ENCODE results near the gene UBXN10. TPM values are rescaled to one million over a fixed set of nuclear protein-coding genes. Genes with fewer than 3 reads are reported as not detected.

Gene UBXN10, protein sequence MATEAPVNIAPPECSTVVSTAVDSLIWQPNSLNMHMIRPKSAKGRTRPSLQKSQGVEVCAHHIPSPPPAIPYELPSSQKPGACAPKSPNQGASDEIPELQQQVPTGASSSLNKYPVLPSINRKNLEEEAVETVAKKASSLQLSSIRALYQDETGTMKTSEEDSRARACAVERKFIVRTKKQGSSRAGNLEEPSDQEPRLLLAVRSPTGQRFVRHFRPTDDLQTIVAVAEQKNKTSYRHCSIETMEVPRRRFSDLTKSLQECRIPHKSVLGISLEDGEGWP
- polyA plus RNA-seq (ENCODE audit: insufficient read length in 3 of 3), result 1 to 10 TPM; 5.6 to 6.9 (median 6.1) TPM

DNA sequence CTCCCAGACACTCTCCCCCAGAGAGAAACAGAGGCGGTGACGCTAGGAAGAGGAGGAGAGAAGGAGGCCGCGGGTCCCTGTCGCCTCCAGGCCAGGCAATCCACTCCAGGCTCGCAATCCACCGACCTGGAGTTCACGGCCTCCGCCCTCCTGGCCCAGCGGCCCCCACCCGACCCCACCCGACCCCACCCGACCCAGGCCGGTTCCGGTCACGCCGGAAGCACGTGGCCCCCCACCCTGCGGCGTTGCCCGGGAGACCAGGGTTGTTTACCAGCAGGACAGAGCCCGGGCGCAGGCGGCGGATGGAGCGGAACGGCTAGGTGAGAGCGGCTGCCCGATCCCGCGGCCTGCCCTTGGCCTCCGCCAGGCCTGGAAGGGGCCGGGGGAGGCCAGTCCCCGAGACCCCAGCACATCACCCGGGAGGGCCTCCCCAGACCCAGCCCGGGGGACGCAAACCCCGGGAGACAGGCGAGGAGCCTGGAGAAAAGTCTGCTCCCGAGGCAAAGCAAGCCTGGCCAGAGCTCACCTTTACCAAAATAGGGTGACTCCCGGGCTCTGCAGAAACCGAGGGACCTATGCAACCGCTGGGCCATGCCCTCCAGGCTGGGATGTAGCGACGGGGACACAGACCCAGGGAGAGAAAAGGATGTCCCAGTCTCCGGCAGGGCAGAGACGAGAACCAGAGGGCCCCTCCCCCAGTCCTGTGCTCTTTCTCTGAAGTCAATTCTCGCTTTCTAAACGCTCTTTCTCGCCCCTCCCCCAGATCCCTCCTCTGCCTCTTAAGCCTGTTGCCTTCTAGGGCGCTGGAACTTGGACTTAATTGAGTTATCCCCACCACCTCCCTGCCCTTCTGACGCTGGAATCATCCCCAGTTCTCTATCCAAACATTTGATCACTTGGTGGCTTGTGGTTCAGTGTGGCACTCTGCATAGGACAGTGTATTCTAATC, at the start of gene UBXN10, which contains the start of gene PLA2G2C:
Gene UBXN10, plus strand, starts transcription at position 263 of the 949 bp plus-strand sequence. CDS start 4,466 bp downstream, outside the sequence.
Gene PLA2G2C, minus strand, starts transcription at position 685 of the 949 bp plus-strand sequence. CDS start 9,155 bp downstream, outside the sequence.
- peak in 1 of 3 donors; percentile 46 for DNase-seq (ENCODE audit: low read depth in 3 of 3, low spot score in 2 of 3)

DNA sequence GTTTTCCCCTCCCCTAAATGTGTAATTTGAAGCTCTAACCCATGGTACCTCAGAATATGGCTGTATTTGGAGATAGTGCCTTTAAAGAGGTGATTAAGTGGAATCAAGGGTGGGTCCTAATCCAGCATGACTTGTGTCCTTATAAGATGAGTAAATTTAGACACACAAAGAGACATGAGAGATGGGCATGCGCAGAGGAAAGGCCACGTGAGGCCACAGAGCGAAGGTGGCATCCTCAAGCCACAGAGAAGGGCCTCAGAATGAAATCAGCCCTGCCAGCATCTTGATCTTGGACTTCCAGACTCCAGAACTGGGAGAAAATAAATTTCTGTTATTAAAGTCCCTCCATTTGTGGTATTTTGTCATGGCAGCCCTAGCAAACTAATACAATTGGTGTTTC, 49.6 kb upstream of the UBXN10 start:
- no peak for DNase-seq (ENCODE audit: low read depth in 3 of 3, low spot score in 2 of 3)

DNA sequence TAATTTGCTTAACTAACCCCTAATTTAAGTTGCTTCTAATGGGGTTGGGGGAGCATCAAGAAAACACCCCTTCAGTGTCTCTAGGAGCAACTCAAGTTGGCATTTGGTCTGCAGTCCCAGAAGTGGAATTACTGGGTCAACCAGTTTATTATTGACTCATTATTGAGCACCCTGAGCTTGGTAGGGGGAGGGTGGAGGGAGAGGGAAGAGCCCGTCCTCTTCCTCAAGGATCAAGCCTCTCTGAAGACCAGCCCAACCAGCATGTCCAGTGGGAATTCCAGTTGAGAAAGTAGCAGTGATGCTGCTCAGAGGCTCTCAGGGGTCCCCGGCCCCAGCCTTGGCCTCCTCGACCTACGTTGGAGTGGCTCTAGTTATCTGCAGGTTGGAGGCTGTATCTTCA, 48.8 kb upstream of the UBXN10 start:
- no peak for DNase-seq (ENCODE audit: low read depth in 3 of 3, low spot score in 2 of 3)

DNA sequence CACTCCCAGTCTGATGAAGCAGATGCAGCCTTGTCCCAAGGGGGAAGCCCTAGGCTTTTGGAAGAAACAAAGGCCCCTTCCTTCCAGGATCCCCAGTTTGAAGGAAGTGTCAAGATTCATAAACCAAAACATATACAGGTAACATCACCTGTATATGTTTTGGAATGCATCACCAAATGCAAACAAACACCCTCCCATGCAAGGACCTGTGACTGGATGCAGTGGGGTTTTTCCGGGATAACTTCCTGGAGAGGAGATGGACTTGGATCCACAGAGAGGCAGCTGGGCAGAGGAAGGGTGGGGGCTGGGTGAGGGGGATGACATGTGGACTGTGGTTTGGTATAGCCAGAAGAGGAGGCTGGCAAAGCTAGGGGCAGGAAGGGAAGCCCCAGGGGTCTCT, 48.3 kb upstream of the UBXN10 start:
- no peak for DNase-seq (ENCODE audit: low read depth in 3 of 3, low spot score in 2 of 3)

DNA sequence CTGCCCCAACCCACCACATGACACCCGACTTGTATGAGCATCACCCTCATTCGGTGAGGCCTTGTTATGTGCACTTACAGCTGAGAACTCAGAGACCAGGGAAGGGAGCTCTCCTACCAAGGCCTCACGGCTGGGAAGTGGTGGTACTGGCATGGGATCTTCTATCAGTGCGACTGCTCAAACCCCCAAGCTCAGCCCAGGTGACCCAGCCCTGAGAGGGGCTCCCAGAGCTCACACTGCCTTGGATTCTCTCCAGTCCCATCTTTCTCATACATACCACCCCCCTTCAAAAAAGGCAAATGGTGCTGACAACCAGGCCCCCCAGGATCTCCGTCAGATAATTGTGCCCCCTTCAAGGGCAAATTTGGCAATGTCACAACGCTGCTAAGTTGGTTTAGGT, 47.5 kb upstream of the UBXN10 start:
- no peak for DNase-seq (ENCODE audit: low read depth in 3 of 3, low spot score in 2 of 3)

DNA sequence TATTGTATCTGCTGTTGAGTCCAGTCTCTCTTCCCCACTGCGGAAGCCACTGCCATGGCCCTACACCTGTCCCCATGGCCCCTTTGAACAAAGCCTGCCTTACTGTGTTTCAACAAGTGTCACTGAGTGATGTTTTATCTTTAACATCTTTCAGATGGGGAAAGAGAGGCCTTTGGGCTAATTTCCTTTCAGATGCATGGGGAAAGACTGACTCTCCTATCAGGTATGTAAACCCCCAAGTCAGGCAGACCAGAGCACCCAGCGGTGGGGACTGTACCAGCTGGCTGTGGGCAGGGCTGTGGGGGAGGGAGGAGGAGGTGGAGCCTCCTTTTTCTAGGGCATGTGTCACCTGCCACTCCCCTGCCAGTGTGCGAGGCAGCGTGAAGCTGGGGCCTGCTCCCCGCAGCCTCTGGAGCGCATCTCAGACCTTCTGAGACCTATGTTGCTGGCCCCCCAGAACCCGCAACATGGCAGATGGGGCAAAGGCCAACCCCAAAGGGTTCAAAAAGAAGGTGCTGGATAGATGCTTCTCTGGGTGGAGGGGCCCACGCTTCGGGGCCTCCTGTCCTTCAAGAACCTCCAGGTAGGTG, 46.8 kb upstream of the UBXN10 start, which contains the start of gene PLA2G2F:
Gene PLA2G2F, plus strand, starts transcription at position 363 of the 590 bp plus-strand sequence. Its CDS starts 105 bp downstream, at position 468.
- DNase-seq (ENCODE audit: low read depth in 3 of 3, low spot score in 2 of 3), result no peak

DNA sequence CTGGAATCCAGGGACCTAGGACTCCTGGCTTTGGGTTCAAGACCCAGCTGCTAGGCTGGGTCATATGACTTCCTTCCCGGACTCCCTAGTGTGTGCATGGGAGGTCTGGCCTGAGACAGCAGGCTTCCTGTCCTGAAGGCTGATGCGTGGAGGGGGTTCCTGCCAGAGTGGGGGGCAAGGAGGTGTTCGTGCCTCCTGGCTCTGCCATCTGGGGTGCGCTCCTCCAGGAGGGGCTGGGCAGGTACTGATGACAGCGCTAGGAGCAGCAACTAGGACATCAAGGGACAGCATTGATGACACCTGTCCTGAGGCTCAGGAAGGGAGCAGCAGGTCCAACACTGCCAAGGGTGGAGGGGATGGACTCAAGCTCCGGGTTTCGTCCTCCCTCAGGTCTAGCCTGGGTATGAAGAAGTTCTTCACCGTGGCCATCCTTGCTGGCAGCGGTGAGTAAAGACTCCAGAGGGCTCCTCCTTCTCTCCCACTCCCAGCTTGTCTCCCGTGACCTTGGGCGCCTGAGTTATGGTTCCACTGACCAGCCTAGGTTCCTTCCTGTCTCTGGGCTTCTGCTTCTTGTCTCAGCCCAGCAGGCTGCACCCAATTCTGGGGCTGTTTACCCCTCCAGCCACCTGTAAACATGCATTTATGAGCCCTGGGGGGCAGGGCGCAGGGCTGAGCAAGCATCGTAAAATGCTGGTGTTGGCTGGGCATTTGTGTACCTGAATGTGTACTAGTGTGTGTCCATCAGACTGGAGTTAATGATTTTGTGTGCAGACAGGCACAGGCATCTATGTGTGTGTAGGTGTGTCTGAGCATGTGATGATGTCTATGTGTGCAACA, 45.9 kb upstream of the UBXN10 start:
- no peak for DNase-seq (ENCODE audit: low read depth in 3 of 3, low spot score in 2 of 3)

DNA sequence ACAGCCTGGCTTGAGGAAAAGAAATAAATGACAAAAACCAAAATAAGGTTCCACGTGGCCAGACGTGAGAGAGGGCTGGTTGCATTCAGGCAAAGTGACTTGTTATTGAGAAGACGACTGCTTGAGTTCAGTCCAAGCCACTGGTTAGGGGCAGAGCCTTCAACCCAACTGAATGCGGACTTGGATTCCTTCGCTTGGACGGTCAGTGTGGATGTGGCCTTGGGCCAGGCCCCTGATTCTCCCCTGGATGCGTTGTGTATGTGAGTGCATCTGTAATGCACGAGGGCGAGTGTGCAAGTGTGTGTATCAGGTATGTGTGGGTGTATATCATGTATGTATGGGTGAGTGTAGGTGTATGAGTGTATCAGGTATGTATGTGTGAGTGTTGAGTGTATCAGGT, 44.9 kb upstream of the UBXN10 start:
- DNase-seq (ENCODE audit: low read depth in 3 of 3, low spot score in 2 of 3), result no peak

DNA sequence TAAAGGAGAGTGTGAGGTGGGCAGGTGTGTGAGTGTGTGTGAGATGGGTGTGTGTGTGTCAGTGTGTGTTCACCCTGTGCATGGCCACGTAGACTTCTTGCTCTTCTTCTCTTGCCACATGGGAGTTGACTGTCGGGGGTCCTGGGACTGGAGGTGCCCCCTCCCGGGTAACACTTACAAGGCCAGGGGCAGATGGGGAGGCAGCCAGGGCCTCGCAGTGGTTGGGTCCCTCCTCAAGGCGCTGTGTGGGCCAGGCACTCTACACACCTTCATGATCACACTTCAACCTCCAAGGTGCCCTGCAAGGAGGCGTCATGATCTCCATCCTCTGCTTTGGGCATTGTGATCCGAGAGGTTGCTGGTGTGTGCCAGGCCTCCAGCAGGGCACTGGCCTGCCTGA, 44.4 kb upstream of the UBXN10 start:
- no peak for DNase-seq (ENCODE audit: low read depth in 3 of 3, low spot score in 2 of 3)

DNA sequence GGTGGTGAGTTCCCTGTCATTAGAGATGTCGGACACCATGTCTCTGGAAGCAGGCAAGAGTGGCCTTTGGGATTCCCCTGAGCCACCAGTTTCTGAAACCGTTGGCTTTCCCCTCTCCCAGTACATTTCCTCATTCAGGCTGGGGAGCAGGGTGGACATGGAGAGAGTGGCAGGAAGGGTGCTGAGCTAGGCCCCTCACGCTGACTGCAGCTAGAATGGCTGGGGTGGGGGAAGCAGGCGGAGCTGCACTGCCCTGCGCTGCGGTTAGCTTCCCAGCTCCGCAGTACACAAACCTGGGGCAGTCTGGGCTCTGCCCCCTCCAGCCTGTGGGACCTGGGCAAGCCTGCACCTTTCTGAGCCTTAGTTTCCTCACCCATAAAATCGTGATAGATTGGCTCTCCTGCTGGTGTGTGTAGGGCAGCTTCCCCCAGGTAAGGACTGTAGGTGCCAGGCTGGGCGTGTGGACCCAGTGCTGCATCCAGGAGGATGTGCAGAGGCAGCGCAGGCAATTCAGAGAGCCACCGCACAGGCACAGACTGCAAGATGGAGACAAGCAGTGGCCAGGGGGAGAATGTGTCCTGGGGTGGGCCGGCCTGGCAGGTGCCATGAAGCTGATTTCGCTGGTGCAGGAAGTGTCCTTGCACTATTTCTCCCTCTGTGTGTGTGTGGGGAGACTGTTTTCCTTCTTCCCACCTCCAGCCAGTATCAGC, 43.7 kb upstream of the UBXN10 start:
- no peak for DNase-seq (ENCODE audit: low read depth in 3 of 3, low spot score in 2 of 3)

DNA sequence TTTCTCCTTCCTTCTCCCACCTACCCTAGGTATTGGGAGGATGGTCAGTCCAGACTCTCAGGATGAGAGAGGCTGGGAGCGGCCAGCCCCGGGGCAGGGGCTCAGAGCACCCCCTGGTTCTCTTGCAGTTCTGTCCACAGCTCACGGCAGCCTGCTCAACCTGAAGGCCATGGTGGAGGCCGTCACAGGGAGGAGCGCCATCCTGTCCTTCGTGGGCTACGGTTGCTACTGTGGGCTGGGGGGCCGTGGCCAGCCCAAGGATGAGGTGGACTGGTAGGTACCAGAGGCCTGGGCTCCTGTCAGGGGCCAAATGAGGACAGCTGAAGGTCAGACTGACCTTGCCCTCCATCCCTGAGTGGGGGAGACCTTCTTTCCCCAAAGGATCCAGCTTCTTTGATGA, 42.6 kb upstream of the UBXN10 start:
- no peak for DNase-seq (ENCODE audit: low read depth in 3 of 3, low spot score in 2 of 3)

DNA sequence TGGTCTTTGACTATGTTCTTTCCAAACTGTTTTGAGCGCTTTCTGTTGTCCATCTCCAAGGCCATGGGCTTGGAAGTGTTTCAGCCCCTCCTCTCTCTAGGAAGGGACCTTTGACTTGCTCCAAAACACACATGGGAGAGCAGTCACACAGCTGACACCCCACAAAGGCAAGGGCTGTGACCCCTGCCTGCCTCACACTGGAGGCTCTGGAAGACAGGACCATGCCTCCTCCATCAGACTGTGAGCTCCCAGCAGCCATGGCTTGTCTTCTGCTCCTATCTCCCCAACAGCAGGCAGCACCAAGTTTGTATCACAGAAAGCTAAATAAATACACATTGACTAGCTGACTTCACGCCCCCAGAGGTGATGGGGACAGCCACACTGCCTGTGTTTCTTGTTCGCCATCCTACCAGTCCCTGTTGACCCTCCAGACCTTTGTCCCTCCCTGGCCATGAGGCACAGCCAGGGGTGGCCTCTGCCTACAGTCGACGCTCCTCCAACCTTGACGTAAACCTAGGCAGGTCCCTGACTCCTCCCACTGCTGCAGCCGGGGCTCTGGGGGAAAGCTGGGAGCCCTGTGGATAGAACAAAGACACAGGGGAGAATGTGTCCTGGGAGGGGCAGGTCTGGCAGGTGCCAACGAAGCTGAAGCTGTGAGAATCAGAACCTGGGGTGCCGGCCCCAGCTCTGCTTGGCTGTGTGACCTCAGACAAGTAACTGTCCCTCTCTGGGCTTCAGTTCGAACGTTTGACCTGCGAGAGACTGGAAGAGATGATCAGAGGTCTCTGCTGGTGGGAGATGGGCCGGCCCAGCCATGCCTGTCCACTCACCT, 41.9 kb upstream of the UBXN10 start:
- no peak for DNase-seq (ENCODE audit: low read depth in 3 of 3, low spot score in 2 of 3)

DNA sequence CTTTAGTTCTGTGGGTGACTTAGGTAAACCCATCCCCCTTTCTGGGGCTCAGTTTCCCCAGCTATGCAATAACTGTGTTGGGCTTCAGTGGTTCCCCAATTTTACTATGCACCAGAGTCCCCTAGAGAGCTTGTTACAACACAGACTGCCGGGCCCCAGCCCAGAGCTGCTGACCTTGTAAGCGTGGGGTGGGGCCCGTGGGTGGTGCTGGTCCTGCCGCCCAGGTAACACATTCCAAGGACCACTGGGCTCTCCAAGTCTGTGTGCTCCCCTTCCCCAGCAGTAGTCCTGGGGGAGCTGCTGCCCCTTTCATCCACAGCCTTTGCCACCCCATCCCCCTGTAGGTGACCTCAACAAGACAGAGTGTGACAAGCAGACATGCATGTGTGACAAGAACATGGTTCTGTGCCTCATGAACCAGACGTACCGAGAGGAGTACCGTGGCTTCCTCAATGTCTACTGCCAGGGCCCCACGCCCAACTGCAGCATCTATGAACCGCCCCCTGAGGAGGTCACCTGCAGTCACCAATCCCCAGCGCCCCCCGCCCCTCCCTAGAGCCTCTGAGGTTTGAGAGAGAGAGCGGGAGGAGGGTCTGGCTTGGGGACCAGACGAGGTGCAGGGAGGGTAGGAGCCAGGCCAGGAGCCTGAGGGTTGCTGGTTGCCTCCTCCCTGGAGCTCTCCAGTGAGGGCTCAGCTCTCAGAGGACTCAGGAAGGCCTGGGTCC, 37.9 kb upstream of the UBXN10 start:
- no peak for DNase-seq (ENCODE audit: low read depth in 3 of 3, low spot score in 2 of 3)

DNA sequence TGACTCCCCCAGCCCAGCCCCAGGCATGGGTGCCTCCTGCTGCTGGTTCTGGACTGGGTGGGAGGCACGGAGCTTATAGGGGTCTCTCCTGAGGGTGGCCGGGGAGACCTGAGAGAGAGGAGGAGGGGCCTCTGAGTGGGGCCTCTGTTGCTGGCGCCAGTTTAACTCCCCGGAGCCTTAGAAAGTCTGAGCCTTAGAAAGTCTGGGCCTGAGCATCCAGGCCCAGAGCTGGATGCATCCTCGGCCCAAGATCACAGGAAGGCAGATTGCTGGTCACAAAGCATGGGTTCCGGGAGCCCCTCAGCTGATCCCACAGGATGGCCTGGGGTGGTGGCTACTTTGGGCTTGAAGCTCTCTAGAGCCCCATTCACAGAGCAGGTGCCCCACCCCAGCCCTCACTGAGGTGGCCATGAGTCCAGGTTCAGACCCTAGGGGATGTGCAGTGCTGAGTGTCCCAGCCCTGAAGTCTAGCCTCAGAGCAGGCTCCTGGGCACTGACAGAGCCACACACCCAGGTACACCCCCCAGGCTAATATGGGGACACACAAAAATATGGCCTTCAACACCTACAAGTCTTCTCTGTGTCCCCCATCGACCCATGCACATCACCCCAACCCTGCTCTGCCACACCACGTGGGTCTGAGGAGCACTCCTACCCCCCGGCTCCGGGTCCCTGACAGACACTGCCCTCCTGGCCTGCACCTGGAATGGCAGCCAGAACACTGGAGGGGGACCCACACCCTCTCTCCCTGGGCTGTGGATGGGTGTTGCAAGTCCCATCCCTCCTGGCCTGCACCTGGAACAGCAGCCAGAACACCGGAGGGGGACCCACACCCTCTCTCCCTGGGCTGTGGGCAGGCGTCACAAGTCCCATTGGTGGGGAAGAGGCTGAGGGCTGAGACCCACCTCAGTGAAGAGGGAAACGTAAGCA, 37.1 kb upstream of the UBXN10 start:
- no peak for DNase-seq (ENCODE audit: low read depth in 3 of 3, low spot score in 2 of 3)

DNA sequence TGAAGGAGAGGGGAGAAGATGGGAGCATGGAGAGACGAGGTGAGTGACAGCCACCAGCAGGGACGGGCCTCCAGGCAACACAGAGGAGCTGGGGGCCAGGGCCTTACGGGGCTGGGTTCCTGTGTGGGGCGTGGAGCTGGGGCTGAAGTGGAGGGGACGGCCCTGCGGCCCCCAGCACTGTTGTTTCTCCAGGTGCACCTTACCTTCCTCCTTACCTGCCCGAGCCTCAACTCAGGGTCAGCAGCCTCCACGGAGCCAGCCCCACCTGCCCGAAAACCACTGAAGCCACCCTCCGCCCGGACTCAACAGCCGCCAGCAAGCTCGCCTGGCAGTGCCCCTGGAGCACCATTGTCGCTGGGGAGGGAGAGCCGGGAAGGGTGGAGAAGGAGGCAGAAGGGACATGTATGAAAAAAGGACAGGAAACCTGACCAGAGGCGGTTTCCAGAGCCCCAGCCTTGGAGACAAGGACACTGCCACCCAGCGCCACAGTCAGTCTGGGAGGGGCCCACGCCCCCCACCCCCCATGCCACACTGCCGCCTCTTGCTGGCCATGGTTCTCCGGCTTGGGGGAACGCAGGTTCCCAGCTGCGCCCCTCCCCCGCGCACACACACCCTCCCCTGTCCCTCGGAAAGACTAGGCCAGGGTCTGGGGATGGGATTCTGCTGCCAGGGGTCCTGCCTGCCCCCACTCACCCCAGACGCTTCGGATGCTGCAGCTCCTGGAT, 36.1 kb upstream of the UBXN10 start:
- DNase-seq (ENCODE audit: low read depth in 3 of 3, low spot score in 2 of 3), result no peak

DNA sequence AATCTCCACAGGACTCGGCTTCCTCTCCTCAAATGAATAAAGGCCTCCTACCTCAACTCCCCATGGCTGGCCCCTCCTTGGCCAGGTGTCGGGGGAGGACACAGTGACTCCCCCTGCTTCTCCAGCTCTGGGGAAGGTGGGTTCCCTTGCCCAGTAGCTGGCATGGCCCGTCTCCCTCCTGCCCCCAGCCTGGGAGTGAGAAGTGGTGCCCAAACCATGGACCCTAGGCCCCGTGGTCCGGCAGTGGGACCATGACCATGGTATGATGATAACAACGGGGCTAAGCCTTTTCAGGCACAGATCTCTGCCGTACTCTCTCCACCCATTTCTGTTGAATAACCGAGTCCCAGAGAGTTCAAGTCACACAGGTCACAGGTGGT, 35.6 kb upstream of the UBXN10 start:
- no peak for DNase-seq (ENCODE audit: low read depth in 3 of 3, low spot score in 2 of 3)
